Subcutaneous abdominal adipose tissue (tissue), 5 donors: ENCODE results near the gene MTFP1.
A peak's percentile ranks its signal among the peaks of the same experiment; 100 is the strongest.

Experiments used
- H3K27ac ChIP-seq: one replicate; pipeline ENCODE4 v1.7.0; 2013; ENCODE audit warnings: low read depth, mild to moderate bottlenecking, inconsistent platforms, low read length, moderate library complexity
- H3K27me3 ChIP-seq, 5 donors: one replicate each; pipeline ENCODE4 v1.7.0; 2013; ENCODE audit warnings: low read length in 5 of 5, inconsistent platforms in 1 of 5; ENCODE audit not compliant: control insufficient read depth in 5 of 5, insufficient read depth in 4 of 5
- H3K36me3 ChIP-seq, 5 donors: one replicate each; pipeline ENCODE4 v1.7.0; 2013; ENCODE audit warnings: low read length in 5 of 5; ENCODE audit not compliant: control insufficient read depth in 5 of 5, insufficient read depth in 5 of 5
- H3K4me1 ChIP-seq, 5 donors: one replicate each; pipeline ENCODE4 v1.7.0; 2013; ENCODE audit warnings: low read length in 5 of 5, mild to moderate bottlenecking in 3 of 5, moderate library complexity in 1 of 5; ENCODE audit not compliant: control insufficient read depth in 5 of 5, insufficient read depth in 5 of 5
- H3K4me3 ChIP-seq, 5 donors: one replicate each; pipeline ENCODE4 v1.7.0; 2013; ENCODE audit warnings: low read length in 5 of 5, low read depth in 1 of 5
- H3K9ac ChIP-seq, 5 donors: one replicate each; pipeline ENCODE4 v1.7.0; 2013; ENCODE audit warnings: low read length in 5 of 5, mild to moderate bottlenecking in 4 of 5, moderate library complexity in 3 of 5
- H3K9me3 ChIP-seq, 5 donors: one replicate each; pipeline ENCODE4 v1.7.0; 2013; ENCODE audit warnings: low read length in 5 of 5; ENCODE audit not compliant: control insufficient read depth in 5 of 5
- donor health status: healthy.
- donor health status: healthy.
- donor health status: healthy.
- donor health status: healthy.
- donor health status: healthy.

MTFP1 gene

GRCh38 chr22:30414525-30415047, 11.0 kb upstream of the MTFP1 start:
- Histone ChIP-seq H3K27ac (no peak overlapping the region), H3K9ac (no peak overlapping the region), H3K4me3 (no peak overlapping the region), H3K4me1 (no peaks in the 10 kb centered on the region), H3K36me3 (peaks cover 0 to 41% (median 24%) of the 10 kb centered on the region in 5 donors), H3K9me3 (no peaks in the 10 kb centered on the region), H3K27me3 (no peaks in the 10 kb centered on the region)

GRCh38 chr22:30416403-30416802, 9.2 kb upstream of the MTFP1 start:
- Histone ChIP-seq H3K27ac (no peak overlapping the region), H3K27me3 (no peaks in the 10 kb centered on the region), H3K36me3 (peaks cover 3 to 42% (median 26%) of the 10 kb centered on the region in 5 donors), H3K9ac (no peak overlapping the region), H3K4me1 (peaks cover 0 to under 1% (median 0%) of the 10 kb centered on the region in 5 donors), H3K4me3 (no peak overlapping the region), H3K9me3 (no peaks in the 10 kb centered on the region)

- Histone ChIP-seq H3K27ac (no peak overlapping the region), H3K4me1 (peaks cover 0 to 4% (median 0%) of the 10 kb centered on the region in 5 donors), H3K9me3 (no peaks in the 10 kb centered on the region), H3K36me3 (peaks cover 3 to 42% (median 24%) of the 10 kb centered on the region in 5 donors), H3K4me3 (no peak overlapping the region), H3K27me3 (no peaks in the 10 kb centered on the region), H3K9ac (no peak overlapping the region)
Measured at GRCh38 chr22:30416837-30417236, 8.7 kb upstream of the MTFP1 start.

- no peak overlapping the region for H3K4me3 ChIP-seq
- no peaks in the 10 kb centered on the region for H3K27me3 ChIP-seq
- no peaks in the 10 kb centered on the region for H3K9me3 ChIP-seq
- peaks cover 3 to 38% (median 24%) of the 10 kb centered on the region in 5 donors for H3K36me3 ChIP-seq
- H3K4me1 ChIP-seq, result peaks cover 23 to 36% (median 33%) of the 10 kb centered on the region in 5 donors
- no peak overlapping the region for H3K9ac ChIP-seq
- H3K27ac ChIP-seq, result no peak overlapping the region
Measured at GRCh38 chr22:30420347-30421125, 5.0 kb upstream of the MTFP1 start.

GRCh38 chr22:30421695-30422480, 3.7 kb upstream of the MTFP1 start:
- Histone ChIP-seq H3K27ac (peak overlapping the region; percentile 96), H3K36me3 (peaks cover 3 to 25% (median 14%) of the 10 kb centered on the region in 5 donors), H3K9me3 (no peaks in the 10 kb centered on the region), H3K27me3 (no peaks in the 10 kb centered on the region), H3K4me1 (peaks cover 23 to 50% (median 46%) of the 10 kb centered on the region in 5 donors), H3K4me3 (peak overlapping the region in 1 of 5 donors; percentile 83), H3K9ac (peak overlapping the region in 4 of 5 donors; percentile 10 to 93 (median 64))

GRCh38 chr22:30422481-30423300, 2.9 kb upstream of the MTFP1 start:
- Histone ChIP-seq H3K27me3 (no peaks in the 10 kb centered on the region), H3K9me3 (peaks cover 0 to 7% (median 0%) of the 10 kb centered on the region in 5 donors), H3K27ac (peak overlapping the region; percentile 96), H3K36me3 (peaks cover 3 to 20% (median 9%) of the 10 kb centered on the region in 5 donors), H3K4me3 (peak overlapping the region; percentile 83 to 87 (median 83)), H3K4me1 (peaks cover 23 to 50% (median 46%) of the 10 kb centered on the region in 5 donors), H3K9ac (peak overlapping the region; percentile 56 to 93 (median 90))

- peak overlapping the region; percentile 96 for H3K27ac ChIP-seq
- H3K4me1 ChIP-seq, result peaks cover 23 to 50% (median 46%) of the 10 kb centered on the region in 5 donors
- no peaks in the 10 kb centered on the region for H3K27me3 ChIP-seq
Measured at GRCh38 chr22:30423301-30423958, 2.1 kb upstream of the MTFP1 start.

GRCh38 chr22:30423959-30424533, 1.5 kb upstream of the MTFP1 start:
- Histone ChIP-seq H3K4me3 (peak overlapping the region; percentile 83 to 87 (median 83)), H3K27ac (peak overlapping the region; percentile 96)

More at GRCh38 chr22:30423301-30423958, 2.1 kb upstream of the MTFP1 start:
- peak overlapping the region; percentile 56 to 93 (median 90) for H3K9ac ChIP-seq
- H3K9me3 ChIP-seq, result peaks cover 0 to 7% (median 0%) of the 10 kb centered on the region in 5 donors
- H3K36me3 ChIP-seq, result peaks cover 2 to 16% (median 8%) of the 10 kb centered on the region in 5 donors
- H3K4me3 ChIP-seq, result peak overlapping the region; percentile 83 to 87 (median 83)

More at GRCh38 chr22:30423959-30424533, 1.5 kb upstream of the MTFP1 start:
- Histone ChIP-seq H3K4me1 (peaks cover 23 to 50% (median 46%) of the 10 kb centered on the region in 5 donors), H3K9me3 (peaks cover 0 to 7% (median 0%) of the 10 kb centered on the region in 5 donors), H3K9ac (peak overlapping the region; percentile 63 to 93 (median 90)), H3K27me3 (no peaks in the 10 kb centered on the region), H3K36me3 (peaks cover 2 to 14% (median 5%) of the 10 kb centered on the region in 5 donors)
